Measurements from ENCODE around the gene NKD2.
"Not testable (repeated sequence)": the region's sequence is repeated elsewhere in the genome, so short reads cannot be mapped to it uniquely, and the experiment has no call there.

Gene NKD2

DNA sequence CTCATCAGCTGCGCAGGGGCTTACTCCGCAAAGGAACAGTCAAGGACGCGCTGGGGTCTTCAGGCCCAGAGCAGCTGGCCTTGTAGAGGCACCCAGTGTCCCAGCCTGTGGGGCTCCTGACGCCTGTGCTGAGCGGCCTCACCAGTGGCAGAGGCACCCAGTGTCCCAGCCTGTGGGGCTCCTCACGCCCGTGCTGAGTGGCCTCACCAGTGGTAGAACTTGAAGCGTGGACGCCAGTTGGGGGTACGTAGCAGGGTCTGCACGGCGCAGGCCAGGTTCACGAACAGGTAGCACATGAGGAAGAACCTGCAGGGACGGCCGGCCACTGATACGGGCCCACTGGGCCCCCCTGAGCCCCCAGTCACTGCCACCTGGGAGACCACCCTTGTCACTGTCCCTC is 67.3 kb downstream of the NKD2 start:
- DNase-seq, result no peak

DNA sequence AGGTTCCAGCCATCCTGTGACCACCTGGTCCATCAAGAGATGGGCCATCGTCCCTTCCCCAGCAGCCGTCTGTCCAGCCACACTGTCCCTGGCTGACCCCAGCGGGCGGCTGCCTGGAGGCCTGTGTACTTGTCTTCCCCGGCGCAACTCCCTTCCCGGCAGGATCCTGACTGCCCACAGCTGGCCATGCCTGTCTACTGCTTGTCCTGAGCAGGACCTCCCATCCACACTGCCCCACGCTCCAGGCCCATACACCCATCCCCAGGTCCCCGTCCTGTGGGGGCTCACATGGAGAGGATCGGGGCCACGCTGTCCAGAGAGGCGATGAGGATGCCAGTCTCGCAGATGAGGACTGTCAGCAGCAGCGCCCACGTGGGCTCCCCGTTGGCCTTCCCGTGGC is 67.8 kb downstream of the NKD2 start:
- no peak for DNase-seq

DNA sequence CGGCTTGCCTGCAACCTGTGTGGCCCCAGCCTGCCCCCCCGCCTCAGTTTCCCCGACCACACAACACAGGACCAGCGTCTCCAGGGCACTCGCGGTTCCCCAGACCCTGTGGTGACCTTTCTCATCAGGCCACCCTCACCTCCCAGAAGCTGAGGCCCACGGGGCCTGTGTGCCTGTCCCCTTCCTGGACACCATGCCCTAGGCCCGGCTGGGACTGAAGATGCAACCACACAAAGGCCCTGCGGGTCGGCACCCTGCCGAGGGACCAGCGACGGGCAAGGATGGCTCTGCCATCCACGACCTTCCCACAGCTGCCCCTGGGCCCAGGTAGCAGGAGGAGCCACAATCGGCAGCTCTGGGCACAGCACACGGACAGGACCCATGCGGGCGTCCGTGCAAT is 68.4 kb downstream of the NKD2 start:
- DNase-seq, result no peak

DNA sequence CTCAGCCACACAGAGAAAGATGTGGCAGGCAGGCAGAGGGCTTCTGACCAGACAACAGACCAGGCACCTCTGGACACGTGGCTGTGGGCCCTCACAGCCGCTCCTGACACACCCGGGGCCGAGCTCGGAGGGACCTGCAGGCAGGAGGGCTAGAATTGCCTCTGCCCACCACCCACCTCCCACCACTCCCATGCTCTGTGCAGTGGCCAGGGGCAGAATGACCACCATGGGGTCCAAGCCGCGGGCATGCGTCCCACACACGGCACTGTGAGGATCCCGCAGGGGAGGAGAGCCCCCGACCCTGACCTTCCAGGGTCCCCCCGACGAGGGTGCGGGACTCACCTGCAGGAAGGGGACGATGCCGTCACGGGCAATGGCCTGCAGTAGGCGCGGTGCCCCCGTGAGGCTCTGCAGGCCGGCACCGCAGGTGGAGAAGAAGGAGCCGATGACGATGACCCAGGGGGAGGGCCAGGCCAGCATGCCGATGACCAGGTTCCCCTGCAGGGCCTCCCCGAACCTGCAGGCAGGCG is 69.0 kb downstream of the NKD2 start:
- no peak for DNase-seq

DNA sequence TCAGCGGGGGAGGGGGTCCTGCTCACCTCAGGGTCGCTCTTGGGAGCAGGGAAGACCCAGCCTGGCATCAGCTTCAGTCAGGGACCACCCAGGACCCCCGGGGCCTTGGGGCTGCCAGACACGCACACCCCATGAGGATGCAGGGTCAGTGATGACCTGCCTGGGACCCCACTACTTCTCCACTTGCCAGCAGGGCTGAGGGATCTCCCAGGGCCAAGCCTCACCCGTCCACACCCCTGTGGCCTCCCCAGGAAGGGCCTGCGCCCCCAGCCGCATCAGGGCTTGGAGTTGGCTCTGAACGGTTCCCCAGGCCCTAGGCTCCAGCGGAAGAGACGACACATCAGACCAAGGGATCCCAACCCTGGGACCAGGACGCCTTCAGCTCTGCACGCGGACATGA is 69.6 kb downstream of the NKD2 start:
- no peak for DNase-seq

DNA sequence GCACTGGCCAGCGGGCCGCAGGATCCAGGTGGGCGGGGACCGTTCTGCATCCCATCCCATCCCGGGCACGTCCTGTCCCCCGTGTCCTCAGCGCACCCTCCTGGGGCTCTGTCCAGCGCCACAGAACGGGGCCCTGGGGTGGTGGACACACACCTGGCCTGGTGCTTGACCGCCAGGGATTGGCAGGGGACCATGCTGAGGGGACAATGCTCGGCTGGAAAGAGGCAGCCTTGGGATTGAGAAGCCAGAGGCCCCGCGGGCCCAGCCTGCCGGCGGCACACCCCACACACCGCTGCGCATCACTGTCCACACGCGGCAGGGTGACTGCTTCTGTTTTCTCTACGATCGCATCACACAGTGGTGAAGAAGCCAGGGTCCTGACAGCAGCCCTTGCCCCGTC is 70.2 kb downstream of the NKD2 start:
- no peak for DNase-seq

DNA sequence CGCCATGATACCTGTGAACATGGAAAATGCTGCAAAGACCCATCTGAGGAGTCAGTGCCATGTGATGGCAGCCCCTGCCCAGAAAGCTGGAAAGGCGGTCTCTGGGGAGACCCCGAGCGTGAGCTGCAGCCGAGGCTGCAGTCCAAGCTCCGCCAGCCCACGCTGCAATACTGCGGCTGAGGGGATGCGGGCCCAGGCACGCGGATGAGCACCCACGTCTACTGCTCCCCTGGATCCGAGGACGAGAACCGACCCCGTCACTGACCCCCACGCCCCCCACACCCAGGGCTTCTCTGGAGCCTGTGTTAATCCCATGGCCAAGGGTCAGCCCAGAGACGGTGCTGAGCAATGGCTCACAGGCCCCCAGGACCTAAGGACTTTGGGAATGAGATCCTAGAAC is 70.9 kb downstream of the NKD2 start:
- DNase-seq, result no peak

DNA sequence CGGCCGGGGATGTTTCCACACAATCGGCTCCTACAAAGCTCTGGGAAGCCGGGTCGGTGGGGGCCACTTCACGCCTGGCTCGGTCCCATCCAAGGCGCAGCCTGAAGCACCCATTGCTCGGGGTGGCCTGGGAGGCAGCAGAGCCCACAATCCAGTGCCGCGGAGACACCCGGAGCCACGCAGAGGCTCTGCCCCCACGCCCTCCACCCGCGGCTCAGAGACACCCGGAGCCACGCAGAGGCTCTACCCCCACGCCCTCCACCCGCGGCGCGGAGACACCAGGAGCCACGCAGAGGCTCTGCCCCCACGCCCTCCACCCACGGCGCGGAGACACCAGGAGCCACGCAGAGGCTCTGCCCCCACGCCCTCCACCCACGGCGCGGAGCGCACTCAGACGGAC is 71.4 kb downstream of the NKD2 start:
- DNase-seq, result no peak

DNA sequence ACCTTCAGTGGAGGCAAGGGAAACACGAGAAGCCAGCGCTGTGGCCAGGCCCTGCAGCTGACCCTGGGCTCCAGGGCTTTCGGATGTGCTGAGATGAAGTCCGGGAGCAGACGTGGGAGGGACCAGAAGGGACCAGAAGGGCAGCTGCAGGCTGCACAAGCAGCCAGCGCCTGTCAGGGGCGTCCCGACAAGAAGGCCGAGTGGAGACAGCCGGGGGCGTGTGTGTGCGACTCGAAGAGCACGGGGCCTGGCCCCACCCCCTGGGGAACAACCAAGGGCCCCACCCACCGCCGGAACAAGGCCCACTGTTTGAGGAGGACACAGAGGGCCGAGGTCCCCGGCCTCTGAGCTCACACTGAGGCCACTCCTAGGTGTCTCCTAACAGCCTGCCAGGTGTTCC is 71.8 kb downstream of the NKD2 start:
- DNase-seq, result no peak

DNA sequence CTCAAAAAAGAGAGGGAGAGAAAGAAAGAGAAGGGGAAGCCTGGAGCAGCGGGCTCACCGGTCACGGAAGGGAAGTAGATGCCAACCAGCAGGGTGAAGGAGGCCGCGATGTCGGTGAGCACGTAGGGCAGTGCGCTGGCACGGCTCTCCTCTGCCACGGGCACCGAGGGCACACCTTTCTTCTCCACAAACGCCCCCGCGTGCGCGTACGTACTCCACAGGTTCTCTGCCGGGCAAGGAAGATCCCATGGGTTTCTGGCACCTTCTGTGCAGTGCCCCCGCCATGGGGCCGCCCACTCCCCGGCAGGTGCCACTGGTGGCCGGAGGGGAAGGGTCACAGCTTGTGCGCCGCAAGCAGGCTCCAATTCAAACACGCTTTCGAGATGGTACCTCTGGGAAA is 72.9 kb downstream of the NKD2 start:
- no peak for DNase-seq

DNA sequence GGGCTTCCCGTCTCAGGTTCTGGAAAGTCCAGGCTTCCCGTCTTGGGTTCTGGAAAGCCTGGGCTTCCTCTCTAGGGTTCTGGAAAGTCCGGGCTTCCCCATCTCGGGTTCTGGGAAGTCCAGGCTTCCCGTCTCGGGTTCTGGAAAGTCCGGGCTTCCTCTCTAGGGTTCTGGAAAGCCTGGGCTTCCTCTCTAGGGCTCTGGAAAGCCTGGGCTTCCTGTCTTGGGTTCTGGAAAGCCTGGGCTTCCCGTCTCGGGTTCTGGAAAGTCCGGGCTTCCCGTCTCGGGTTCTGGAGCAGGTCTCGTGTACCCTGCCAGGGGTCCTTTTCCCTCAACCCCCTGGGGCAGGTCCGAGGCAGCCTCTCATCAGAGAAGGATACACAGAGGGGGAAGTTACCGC is 74.4 kb downstream of the NKD2 start:
- not testable (repeated sequence) for DNase-seq

DNA sequence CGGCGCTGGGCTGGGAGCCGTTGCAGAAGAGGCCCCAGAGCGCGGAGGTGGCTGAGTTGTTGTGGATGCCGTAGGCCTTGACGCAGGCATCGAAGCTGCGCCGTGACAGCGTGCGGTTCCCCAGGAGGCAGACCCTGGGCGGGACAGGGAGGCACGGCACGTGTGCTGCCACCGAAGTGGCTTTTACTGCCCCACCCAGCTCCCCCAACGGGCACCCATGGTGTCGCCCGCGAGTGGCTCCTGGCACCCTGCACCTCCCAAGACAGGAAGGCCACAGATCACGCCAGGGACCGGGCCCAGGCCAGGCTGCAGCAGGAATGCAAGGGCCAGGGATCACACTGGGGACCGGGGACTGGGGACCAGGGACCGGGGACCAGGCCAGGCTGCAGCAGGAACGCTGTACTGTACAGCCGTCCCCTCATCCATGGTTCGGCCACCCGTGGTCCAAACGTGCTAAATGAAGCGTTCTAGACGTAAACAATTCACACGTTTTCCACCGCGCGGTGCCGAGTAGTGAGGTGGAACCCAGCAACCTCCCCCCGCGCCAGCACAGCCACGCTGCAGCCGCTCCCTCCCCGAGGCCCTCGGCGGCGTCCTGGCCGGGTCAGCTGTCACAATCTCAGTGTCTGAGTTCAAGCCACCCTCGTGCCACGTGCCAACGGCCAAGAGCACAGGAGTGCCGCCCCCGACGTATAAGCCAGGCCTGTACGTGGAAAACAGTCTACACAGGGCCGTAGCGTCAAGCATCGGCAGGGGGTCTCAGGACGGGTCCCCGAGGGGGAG is 75.4 kb downstream of the NKD2 start:
- DNase-seq, result no peak

DNA sequence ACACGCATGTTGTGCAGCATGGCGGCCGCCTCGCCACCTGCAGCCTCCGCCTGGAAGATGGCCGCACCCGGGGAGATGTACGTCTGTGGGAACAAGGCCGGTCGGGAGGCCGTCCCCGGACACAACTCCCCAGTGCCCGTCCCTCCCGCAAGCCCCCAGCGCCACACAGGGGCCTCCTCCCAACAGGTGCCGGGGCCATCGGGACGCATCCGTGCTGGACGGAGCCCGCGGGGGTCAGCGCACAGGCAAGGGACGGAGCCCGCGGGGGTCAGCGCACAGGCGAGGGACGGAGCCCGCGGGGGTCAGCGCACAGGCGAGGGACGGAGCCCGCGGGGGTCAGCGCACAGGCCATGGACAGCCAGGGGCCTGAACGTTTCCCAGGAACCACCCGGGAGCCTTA is 76.8 kb downstream of the NKD2 start:
- no peak for DNase-seq

DNA sequence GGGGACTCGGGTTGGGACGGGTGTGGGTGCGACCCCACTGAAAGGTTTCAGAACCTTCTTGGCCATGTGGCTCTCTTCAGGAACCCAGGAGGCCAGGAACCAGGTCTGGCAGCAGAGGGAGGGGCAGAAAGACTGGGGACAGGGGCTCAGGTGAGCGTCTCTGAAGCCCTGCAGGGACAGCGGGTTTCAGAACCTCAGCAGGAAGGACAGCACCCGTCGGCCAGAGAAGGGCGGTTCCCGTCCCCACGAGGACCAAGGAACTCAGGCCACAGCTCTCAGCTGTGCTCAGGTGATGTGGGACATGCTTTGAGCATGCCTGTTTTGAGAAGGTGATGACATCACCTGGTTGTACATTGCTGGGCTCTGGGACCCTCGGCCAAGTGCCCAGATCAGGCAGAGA is 77.5 kb downstream of the NKD2 start:
- DNase-seq, result no peak

DNA sequence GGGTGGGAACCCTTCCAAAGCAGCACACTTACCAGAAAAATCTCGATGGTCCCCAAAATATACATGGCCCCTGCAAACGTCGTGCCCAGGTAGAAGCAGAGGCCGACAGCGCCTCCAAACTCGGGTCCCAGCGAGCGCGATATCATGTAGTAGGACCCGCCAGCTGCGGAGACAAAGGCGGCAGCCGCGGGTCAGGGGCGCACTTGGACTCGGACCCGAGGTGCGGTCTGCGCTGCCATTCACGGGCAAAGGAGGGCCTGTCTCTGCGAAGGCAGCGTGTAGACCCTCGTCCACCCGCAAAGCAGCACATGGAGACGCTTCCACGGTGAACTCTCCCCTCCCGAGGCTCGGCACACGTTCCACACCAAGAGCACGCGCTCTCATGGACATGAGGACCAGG is 78.3 kb downstream of the NKD2 start:
- no peak for DNase-seq

DNA sequence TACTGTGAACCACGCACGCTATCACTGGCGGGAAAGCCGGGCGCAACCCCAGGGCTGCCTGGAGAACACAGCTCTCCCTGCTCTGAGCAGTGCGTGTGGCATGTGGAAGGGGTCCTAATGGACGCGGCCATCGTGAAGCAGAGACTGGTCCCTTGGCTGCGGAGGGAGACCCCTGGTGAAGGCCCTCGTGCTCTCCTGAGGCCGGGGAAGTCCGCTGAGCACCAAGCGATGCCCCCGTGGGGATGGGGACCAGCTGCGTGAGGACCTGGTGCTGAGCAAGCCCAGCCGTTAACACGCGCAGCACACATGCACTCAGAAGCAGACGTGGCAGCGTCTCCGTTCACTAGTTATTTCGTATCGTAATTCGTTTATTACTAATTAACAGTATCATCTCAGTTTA is 78.8 kb downstream of the NKD2 start:
- DNase-seq, result no peak

DNA sequence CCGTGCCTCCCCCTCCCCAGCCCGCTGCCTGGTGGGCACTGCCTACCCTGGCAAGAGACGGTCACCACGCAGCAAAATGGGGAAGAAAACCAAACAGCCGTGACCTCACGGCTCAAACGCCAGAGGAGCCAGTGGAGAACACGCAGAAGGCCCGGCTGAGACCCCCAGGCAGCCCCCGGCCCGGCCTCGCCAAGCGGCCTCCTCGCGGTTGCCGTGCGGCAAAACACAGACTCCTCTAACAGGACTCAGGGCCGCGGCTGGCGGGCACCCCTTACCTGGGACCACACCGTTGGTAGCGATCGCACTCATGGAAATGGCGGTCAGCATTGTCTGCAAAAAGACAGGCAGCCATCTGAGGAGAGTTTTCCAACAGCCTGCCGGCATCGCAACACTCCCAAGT is 79.4 kb downstream of the NKD2 start:
- no peak for DNase-seq

All from NCI-H2081 (cell line).